HepG2 (cell line): ENCODE measurements around the gene AIP. TPM values are rescaled to one million over a fixed set of nuclear protein-coding genes. Genes with fewer than 3 reads are reported as not detected.

Experiments used
- ATAC-seq: fragments of 200-7000 bp; cut with Tn5 transposase; 3 replicates; pipeline ENCODE4 v1.9.1; 2020; ENCODE audit warnings: mild to moderate bottlenecking, moderate library complexity
- BruUV-seq: library from RNA; stranded (reverse); fragments of 400-500 nt; replicated peaks from 2 replicates; lab custom pipeline; 2021; lab: Mats Ljungman, UMichigan
- CTCF ChIA-PET: fragments of 300-600 bp; formaldehyde crosslinking; extraction: SDS; loops from one replicate; lab custom pipeline; 2021; ENCODE audit warnings: low total read pairs, inconsistent platforms, low intra/inter-chr PET ratio; lab: Yijun Ruan, JAX
- POLR2A ChIA-PET: fragments of 350-600 bp; sonication (Branson Sonifier 250); formaldehyde crosslinking; loops from one replicate; lab custom pipeline; 2020; ENCODE audit warnings: antibody characterized with exemption, inconsistent platforms; lab: Yijun Ruan, JAX
- DNase-seq: peaks from one replicate; pipeline ENCODE4 v3.0.0-alpha.2; 2015; ENCODE audit warnings: low spot score
- FAIRE-seq: peaks from 3 replicates; lab custom pipeline; 2011; peaks lifted over from hg19 to GRCh38; lab: Jason Lieb, UNC
- H2AFZ ChIP-seq: one replicate; pipeline ENCODE4 v1.6.1; 2011; ENCODE audit warnings: low read length, inconsistent platforms
- H3K27ac ChIP-seq: fragments of 300-600 bp; 3 replicates; pipeline ENCODE4 v1.8.0; 2011; ENCODE audit warnings: mixed run types, mild to moderate bottlenecking, mixed read lengths, low read length, inconsistent platforms; ENCODE audit not compliant: insufficient read depth; ENCODE audit errors: extremely low read length
- H3K27me3 ChIP-seq, 2 experiments: fragments of 200-600 bp in 1 of 2; 2 replicates in 1 of 2; 3 replicates in 1 of 2; pipeline versions ENCODE4 v1.6.0 to v1.8.0; 2011; ENCODE audit warnings: low read length in 2 of 2, mild to moderate bottlenecking in 2 of 2, moderate library complexity in 2 of 2, inconsistent platforms in 1 of 2; ENCODE audit not compliant: insufficient read depth in 2 of 2, control insufficient read depth in 1 of 2
- H3K36me3 ChIP-seq, 2 experiments: fragments of 200-600 bp in 1 of 2; replicated peaks in 1 of 2; 2 replicates in 1 of 2; 3 replicates in 1 of 2; pipeline versions ENCODE4 v1.5.1 to v1.8.0; 2011; ENCODE audit warnings: low read length in 2 of 2, inconsistent platforms in 1 of 2; ENCODE audit not compliant: insufficient read depth in 2 of 2, control insufficient read depth in 1 of 2
- H3K4me1 ChIP-seq: 2 replicates; pipeline ENCODE4 v1.5.1; 2012; ENCODE audit warnings: low read length, inconsistent platforms; ENCODE audit not compliant: insufficient read depth
- H3K4me2 ChIP-seq: 2 replicates; pipeline ENCODE4 v1.6.0; 2011; ENCODE audit warnings: low read depth, low read length, inconsistent platforms
- H3K4me3 ChIP-seq, 3 experiments: fragments of 200-600 bp in 1 of 3; sonication (generic), shearing (Covaris generic) in 1 of 3; replicated peaks in 1 of 3; 2 replicates each; pipeline ENCODE4 v1.5.1; 2011 to 2016; ENCODE audit warnings: low read length in 3 of 3, inconsistent platforms in 2 of 3, low read depth in 2 of 3, mild to moderate bottlenecking in 2 of 3, control low read depth in 1 of 3, mixed read lengths in 1 of 3; ENCODE audit not compliant: insufficient read depth in 1 of 3
- H3K79me2 ChIP-seq: one replicate; pipeline ENCODE4 v1.6.1; 2011; ENCODE audit warnings: low read length, inconsistent platforms; ENCODE audit not compliant: insufficient read depth
- H3K9ac ChIP-seq: 2 replicates; pipeline ENCODE4 v1.6.0; 2011; ENCODE audit warnings: mild to moderate bottlenecking, low read depth, low read length, inconsistent platforms; ENCODE audit not compliant: insufficient read depth
- H3K9me3 ChIP-seq: 2 replicates; pipeline ENCODE4 v1.5.1; 2012; ENCODE audit warnings: mild to moderate bottlenecking, low read length
- H4K20me1 ChIP-seq: 2 replicates; pipeline ENCODE4 v1.6.0; 2011; ENCODE audit warnings: inconsistent platforms, mild to moderate bottlenecking, low read length, moderate library complexity; ENCODE audit not compliant: insufficient read depth
- DNMT1 ChIP-seq: sonication (generic); formaldehyde crosslinking; IDR thresholded peaks from 2 replicates; pipeline ENCODE4 v1.5.1; 2020; ENCODE audit warnings: mild to moderate bottlenecking, missing genetic modification reagents
- E2F2 ChIP-seq: sonication (generic); formaldehyde crosslinking; IDR thresholded peaks from 2 replicates; pipeline ENCODE4 v1.4.0; 2020; ENCODE audit warnings: missing genetic modification reagents, borderline replicate concordance
- HOXA3 ChIP-seq: sonication (generic); formaldehyde crosslinking; IDR thresholded peaks from 2 replicates; pipeline ENCODE4 v1.5.0; 2020; ENCODE audit warnings: missing genetic modification reagents
- NFAT5 ChIP-seq: sonication (generic); formaldehyde crosslinking; IDR thresholded peaks from 2 replicates; pipeline ENCODE4 v1.4.0; 2020; ENCODE audit warnings: missing genetic modification reagents
- RORA ChIP-seq: sonication (generic); formaldehyde crosslinking; IDR thresholded peaks from 2 replicates; pipeline ENCODE4 v1.5.0; 2020; ENCODE audit warnings: mild to moderate bottlenecking, missing genetic modification reagents, moderate library complexity
- SNAPC2 ChIP-seq: sonication (generic); formaldehyde crosslinking; IDR thresholded peaks from 2 replicates; pipeline ENCODE4 v1.8.1; 2022; ENCODE audit warnings: mild to moderate bottlenecking, missing genetic modification reagents
- SP1 ChIP-seq, 2 experiments: fragments of 450-650 bp in 1 of 2; sonication (generic) in 1 of 2; formaldehyde crosslinking in 1 of 2; IDR thresholded peaks; 2 replicates each; pipeline versions ENCODE4 v1.4.0 to v1.6.1; 2016 to 2020; ENCODE audit warnings: missing genetic modification reagents in 1 of 2
- UBTF ChIP-seq: sonication (generic); formaldehyde crosslinking; IDR thresholded peaks from 2 replicates; pipeline ENCODE4 v1.4.0; 2020; ENCODE audit warnings: mild to moderate bottlenecking, missing genetic modification reagents
- ZBTB38 ChIP-seq: sonication (generic); formaldehyde crosslinking; IDR thresholded peaks from 2 replicates; pipeline ENCODE4 v1.5.1; 2020; ENCODE audit warnings: mild to moderate bottlenecking, missing genetic modification reagents
- ZBTB8A ChIP-seq: sonication (generic); formaldehyde crosslinking; IDR thresholded peaks from 2 replicates; pipeline ENCODE4 v1.4.0; 2020; ENCODE audit warnings: mild to moderate bottlenecking, low read depth, missing genetic modification reagents, borderline replicate concordance
- ZNF513 ChIP-seq: sonication (generic); formaldehyde crosslinking; conservative IDR thresholded peaks from 2 replicates; pipeline ENCODE4 v1.5.0; 2020; ENCODE audit warnings: missing genetic modification reagents
- WGBS: methylation state at CpG from one replicate; pipeline ENCODE4 v1.1.6; 2017; ENCODE audit warnings: low lambda C conversion rate; 5-methylcytosine and 5-hydroxymethylcytosine counted together
- in situ Hi-C: cut with HindIII; loops from 2 replicates; pipeline ENCODE4 v1.10.0; 2017; ENCODE audit warnings: low pct_unique_long_range_greater_than_20kb; ENCODE audit not compliant: extremely low pct_ligation_motif_present
- intact Hi-C: fragments of 100-400 bp; cut with micrococcal nuclease; formaldehyde crosslinking; loops from one replicate; pipeline ENCODE4 v1.10.0; 2022; ENCODE audit not compliant: unreplicated experiment
- polyA plus RNA-seq, 8 experiments: library from polyadenylated mRNA; depleted of rRNA in 3 of 8; stranded (reverse) in 7 of 8; unstranded in 1 of 8; fragments of >200 nt; fragmentation: Illumina TruSeq in 4 of 8; extraction: Trizol in 4 of 8; gene quantifications; 2 replicates each; pipeline versions ENCODE4 v1.2.1 to v1.2.3, GENCODE V29; 2011 to 2016; ENCODE audit warnings: low read depth in 4 of 8, missing spikeins in 1 of 8, mixed read lengths in 1 of 8; ENCODE audit not compliant: insufficient read depth in 1 of 8
- total RNA-seq, 5 experiments: library from RNA; depleted of rRNA; stranded (reverse); fragments of >200 nt; fragmentation: Illumina TruSeq; extraction: Trizol; gene quantifications; 2 replicates each; pipeline ENCODE4 v1.2.3, GENCODE V29; 2016; ENCODE audit warnings: low read depth in 1 of 5

Gene AIP
- total and polyA plus RNA-seq, 2 of the 13 experiments (the other 11 are each of a cell fraction or from before 2014, with no cell fraction given), result 51.8 to 110 TPM

GRCh38 chr11:67464411-67465188, 18.2 kb upstream of the AIP start:
- Histone ChIP-seq H3K9ac (peak overlapping the region; percentile 73), H3K4me3 (peak overlapping the region; percentile 57 to 97 (median 80)), H2AFZ (no peak overlapping the region), H3K9me3 (no peaks in the 10 kb centered on the region), H3K4me1 (peaks cover 48% of the 10 kb centered on the region), H3K27ac (peak overlapping the region; percentile 71), H3K27me3 (no peaks in the 10 kb centered on the region; a peak in 1 of 5 replicates), H3K36me3 (no peaks in the 10 kb centered on the region), H3K4me2 (peak overlapping the region; percentile 85), H3K79me2 (no peaks in the 10 kb centered on the region), H4K20me1 (no peaks in the 10 kb centered on the region)
- BruUV-seq, result TSS peak; percentile 85
- ChIA-PET POLR2A (interaction anchor here (0.6 to 2.5 kb wide), 12 partner anchors 9 to 186 kb away, joined by 3 to 16 read pairs (median 4); partner anchors contain the start of genes ACY3, AIP, CORO1B and PPP1CA), CTCF (no interaction called here)
- in situ Hi-C loops, result loop anchor here (5.0 kb wide), 2 partner anchors 37 to 62 kb away; partner anchors contain the start of genes PPP1CA, RPS6KB2 and TBC1D10C
- 20% methylated on average over 12 of the region's 56 CpGs for WGBS
- peak; percentile 83 for ATAC-seq
- peak; percentile 86 for DNase-seq
- FAIRE-seq, result peak; percentile 37
- intact Hi-C loops, result no loop called here
- TF ChIP-seq ZBTB38 (CRISPR knock-in tag) (peak; percentile 16; the same call in 1 of the 2 replicates), NFAT5 (0 out of 2 replicates have a peak, but pooled peaks have one; percentile 18), DNMT1 (CRISPR knock-in tag) (no peak), SNAPC2 (CRISPR knock-in tag) (no peak; the same call in 1 of the 2 replicates), ZBTB8A (CRISPR knock-in tag) (no peak), E2F2 (CRISPR knock-in tag) (no peak), RORA (CRISPR knock-in tag) (no peak), ZNF513 (CRISPR knock-in tag) (no peak), HOXA3 (CRISPR knock-in tag) (0 out of 2 replicates have a peak, but pooled peaks have one; percentile 42), UBTF (CRISPR knock-in tag) (peak; percentile 39; the same call in 1 of the 2 replicates), SP1 (IDR thresholded peaks at IDR 0.05) (no peak), SP1 (CRISPR knock-in tag; IDR thresholded peaks at IDR 0.05) (peak; percentile 37; the same call in 1 of the 2 replicates)
